ENCODE data around the gene TMEM174.

Gene TMEM174

DNA sequence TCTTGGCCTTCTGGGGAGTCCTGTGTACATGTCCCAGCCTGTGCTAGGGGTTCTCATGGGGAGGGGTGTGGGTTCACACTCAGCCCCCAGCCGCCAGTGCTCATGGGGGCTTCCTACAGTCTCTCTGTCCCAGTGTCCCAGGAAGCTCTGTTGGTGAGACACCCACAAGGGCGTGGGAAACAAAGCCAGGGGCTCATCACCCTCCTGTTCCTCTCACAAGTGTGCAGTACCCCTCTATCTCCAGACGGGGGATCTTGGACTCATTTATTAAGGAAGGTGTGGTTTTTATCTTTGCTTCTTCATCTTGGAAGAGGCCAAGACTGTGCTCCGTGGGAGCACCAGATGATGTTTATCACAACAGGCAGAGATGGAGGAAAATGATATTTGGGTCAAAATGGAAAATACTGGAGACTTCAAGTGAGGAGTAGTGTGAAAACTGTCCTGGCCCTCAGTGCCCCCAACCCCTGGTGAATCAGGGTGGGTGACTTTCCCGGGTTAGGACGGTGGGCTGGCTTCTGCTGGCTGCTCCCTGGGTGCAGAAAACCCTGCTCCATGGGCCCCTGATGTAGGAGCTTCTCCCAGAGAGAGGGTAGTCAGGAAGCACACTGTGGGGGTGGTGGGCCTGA, 37.5 kb upstream of the TMEM174 start:
- peak; percentile 39; the same call in 1 of the 2 replicates for TF ChIP-seq RAD21 (IDR thresholded peaks at IDR 0.05; ENCODE audit: low read depth)
- TF ChIP-seq, protein P1, sequence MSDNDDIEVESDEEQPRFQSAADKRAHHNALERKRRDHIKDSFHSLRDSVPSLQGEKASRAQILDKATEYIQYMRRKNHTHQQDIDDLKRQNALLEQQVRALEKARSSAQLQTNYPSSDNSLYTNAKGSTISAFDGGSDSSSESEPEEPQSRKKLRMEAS (IDR thresholded peaks at IDR 0.05): no peak

DNA sequence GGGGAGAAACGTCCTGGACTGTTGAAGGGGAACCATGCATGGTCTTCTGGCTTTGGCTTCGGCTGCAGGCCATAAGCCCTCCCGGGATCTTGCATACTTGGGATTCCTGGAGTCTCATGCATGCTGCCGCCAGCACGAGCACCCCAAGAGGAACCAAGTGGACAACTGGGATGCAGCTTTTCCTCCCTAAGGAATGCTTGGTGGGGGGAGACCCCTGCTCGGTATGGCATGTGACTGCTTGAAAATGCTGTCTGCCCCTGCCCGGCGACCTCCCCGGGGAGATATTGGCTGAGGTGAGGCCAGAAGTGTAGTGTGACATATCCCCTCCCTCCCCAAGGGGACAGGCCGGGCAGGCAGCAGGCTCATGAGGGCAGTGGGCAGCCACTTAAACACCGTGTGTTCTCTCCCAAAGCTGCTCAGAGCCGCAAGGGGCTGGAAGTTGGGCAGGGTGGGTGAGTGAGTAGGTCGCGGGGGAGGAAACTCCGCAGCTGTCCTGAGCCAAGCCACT, 36.9 kb upstream of the TMEM174 start:
- TF ChIP-seq TEAD4 (IDR thresholded peaks at IDR 0.05) (no peak), FOXM1 (IDR thresholded peaks at IDR 0.05; ENCODE audit: borderline replicate concordance, low read depth) (no peak), ZBTB7A (IDR thresholded peaks at IDR 0.05; ENCODE audit: low read depth) (no peak), YY1 (IDR thresholded peaks at IDR 0.05; ENCODE audit: low read depth) (no peak)
- TF ChIP-seq, protein P2, sequence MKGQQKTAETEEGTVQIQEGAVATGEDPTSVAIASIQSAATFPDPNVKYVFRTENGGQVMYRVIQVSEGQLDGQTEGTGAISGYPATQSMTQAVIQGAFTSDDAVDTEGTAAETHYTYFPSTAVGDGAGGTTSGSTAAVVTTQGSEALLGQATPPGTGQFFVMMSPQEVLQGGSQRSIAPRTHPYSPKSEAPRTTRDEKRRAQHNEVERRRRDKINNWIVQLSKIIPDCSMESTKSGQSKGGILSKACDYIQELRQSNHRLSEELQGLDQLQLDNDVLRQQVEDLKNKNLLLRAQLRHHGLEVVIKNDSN (IDR thresholded peaks at IDR 0.05): no peak
- TF ChIP-seq, protein P1 (IDR thresholded peaks at IDR 0.05): no peak

DNA sequence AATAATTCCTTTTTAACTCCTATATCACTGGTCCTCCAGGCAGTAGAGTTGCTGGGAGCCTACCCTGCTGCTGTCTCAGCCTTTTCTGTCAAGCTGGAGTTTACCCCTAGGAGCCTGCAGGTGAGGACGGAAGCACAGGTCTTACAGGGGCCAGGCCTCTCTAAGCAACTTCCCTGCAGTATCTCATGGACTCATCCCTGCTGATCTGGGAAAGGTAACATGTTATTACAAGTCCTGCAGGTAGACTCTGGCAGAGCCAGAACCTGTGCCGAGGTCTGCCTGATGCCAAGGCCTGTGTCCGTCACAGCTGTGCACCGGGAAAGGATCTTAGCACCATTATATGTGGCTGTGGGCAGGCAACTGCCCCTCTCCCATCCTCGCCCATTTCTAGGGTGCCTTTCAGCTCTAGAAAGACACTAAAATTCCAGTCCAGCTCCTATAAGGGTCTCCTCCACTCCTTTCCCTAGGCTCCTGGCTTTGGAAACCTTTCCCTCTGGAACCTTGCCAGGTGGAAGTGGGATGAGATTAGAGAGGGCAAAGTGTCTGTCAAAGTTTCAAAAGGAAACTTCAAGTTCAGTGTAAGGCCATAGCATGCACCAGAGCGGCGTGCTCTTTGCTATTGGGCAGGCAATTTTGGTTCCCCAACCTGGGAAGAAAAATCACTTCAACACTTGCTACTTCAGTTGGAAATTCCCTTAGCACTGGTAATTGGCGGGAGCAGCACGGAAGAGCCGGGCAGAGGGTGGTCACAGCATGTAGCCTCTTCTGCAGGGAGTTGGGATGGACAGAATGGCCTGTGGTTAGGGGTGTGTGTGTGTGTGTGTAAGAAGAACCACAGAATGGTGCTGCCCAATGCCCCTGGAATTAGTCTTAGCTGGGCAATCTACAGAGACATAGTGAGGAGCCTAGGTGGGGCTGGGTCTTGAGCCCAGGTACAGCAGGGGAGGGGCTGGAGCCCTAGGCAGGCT, 35.1 kb upstream of the TMEM174 start:
- TF ChIP-seq TEAD4 (IDR thresholded peaks at IDR 0.05) (no peak), EP300 (IDR thresholded peaks at IDR 0.05; ENCODE audit: borderline replicate concordance) (no peak), CEBPB (IDR thresholded peaks at IDR 0.05) (no peak), CREB1 (IDR thresholded peaks at IDR 0.05; ENCODE audit: low read depth) (no peak), TCF12 (IDR thresholded peaks at IDR 0.05; ENCODE audit: low read depth) (no peak), TAF1 (IDR thresholded peaks at IDR 0.05; ENCODE audit: low read depth) (no peak), ZBTB7A (IDR thresholded peaks at IDR 0.05; ENCODE audit: low read depth) (no peak)

DNA sequence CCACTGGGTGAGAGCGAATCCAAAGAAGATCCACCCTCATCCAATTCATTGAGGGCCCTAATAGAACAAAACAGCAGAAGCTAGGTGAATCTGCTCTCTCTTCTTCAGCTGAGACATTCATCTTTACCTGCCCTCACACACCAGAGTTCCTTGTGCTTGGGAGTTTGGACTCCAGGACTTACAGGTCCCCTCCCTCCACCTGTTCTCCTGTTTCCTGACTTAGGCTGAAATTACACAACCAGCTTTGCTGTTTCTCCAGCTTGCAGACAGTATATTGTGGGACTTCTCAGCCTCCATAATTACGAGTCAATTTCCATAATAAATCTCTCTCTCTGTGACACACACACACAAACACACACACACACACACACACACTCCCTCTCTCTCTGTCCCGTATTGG, 33.5 kb upstream of the TMEM174 start:
- TF ChIP-seq TCF12 (IDR thresholded peaks at IDR 0.05; ENCODE audit: low read depth) (no peak), FOXM1 (IDR thresholded peaks at IDR 0.05; ENCODE audit: borderline replicate concordance, low read depth) (no peak), CREB1 (IDR thresholded peaks at IDR 0.05; ENCODE audit: low read depth) (no peak)

DNA sequence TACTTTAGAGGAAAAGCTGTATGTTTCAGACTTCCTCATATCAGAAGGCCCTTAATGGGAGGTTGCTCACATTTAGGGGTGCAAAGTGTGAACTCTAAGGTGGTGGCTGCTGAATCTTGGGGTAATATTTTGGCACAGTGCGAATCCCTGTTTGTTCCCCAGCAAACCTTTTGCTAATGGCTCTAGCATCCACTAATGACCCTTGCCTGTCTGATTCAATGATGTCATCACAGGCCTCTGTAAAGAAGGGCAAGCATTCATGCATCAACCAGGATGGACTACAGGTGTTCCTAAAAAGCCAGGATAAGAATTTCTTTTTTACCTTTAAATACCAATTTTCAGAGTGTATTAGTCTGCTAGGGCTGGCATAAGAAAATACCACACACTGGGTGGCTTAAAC, 32.2 kb upstream of the TMEM174 start:
- TF ChIP-seq ZBTB7A (IDR thresholded peaks at IDR 0.05; ENCODE audit: low read depth): no peak
- no peak for TF ChIP-seq NFIC (IDR thresholded peaks at IDR 0.05)
- TF ChIP-seq TCF12 (IDR thresholded peaks at IDR 0.05; ENCODE audit: low read depth): no peak
- TF ChIP-seq EGR1 (IDR thresholded peaks at IDR 0.05): no peak
- TF ChIP-seq CEBPB (IDR thresholded peaks at IDR 0.05): no peak
- TF ChIP-seq, protein P2 (IDR thresholded peaks at IDR 0.05): no peak
- TF ChIP-seq, protein P3, sequence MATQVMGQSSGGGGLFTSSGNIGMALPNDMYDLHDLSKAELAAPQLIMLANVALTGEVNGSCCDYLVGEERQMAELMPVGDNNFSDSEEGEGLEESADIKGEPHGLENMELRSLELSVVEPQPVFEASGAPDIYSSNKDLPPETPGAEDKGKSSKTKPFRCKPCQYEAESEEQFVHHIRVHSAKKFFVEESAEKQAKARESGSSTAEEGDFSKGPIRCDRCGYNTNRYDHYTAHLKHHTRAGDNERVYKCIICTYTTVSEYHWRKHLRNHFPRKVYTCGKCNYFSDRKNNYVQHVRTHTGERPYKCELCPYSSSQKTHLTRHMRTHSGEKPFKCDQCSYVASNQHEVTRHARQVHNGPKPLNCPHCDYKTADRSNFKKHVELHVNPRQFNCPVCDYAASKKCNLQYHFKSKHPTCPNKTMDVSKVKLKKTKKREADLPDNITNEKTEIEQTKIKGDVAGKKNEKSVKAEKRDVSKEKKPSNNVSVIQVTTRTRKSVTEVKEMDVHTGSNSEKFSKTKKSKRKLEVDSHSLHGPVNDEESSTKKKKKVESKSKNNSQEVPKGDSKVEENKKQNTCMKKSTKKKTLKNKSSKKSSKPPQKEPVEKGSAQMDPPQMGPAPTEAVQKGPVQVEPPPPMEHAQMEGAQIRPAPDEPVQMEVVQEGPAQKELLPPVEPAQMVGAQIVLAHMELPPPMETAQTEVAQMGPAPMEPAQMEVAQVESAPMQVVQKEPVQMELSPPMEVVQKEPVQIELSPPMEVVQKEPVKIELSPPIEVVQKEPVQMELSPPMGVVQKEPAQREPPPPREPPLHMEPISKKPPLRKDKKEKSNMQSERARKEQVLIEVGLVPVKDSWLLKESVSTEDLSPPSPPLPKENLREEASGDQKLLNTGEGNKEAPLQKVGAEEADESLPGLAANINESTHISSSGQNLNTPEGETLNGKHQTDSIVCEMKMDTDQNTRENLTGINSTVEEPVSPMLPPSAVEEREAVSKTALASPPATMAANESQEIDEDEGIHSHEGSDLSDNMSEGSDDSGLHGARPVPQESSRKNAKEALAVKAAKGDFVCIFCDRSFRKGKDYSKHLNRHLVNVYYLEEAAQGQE (IDR thresholded peaks at IDR 0.05; ENCODE audit: low read depth): no peak
- no peak for TF ChIP-seq EP300 (IDR thresholded peaks at IDR 0.05; ENCODE audit: borderline replicate concordance)

DNA sequence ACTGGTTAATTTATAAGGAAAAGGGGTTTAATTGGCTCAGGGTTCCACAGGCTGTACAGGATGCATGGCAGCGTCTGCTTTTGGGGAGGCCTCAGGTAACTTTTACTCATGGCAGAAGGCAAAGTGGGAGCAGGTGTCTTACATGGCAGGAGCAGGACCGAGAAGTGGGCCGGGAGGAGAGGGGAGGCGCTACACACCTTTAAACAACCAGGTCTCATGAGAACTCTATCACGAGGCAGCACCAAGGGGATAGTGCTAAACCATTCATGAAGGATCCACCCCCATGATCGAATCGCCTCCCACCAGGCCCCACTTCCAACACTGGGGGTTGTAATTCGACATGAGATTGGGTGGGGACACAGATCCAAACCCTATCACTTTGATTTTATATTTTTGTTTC, 31.0 kb upstream of the TMEM174 start:
- TF ChIP-seq CREB1 (IDR thresholded peaks at IDR 0.05; ENCODE audit: low read depth) (no peak), TEAD4 (IDR thresholded peaks at IDR 0.05) (no peak), ZBTB7A (IDR thresholded peaks at IDR 0.05; ENCODE audit: low read depth) (no peak), EP300 (IDR thresholded peaks at IDR 0.05; ENCODE audit: borderline replicate concordance) (no peak)
- TF ChIP-seq, protein P2 (IDR thresholded peaks at IDR 0.05): no peak

DNA sequence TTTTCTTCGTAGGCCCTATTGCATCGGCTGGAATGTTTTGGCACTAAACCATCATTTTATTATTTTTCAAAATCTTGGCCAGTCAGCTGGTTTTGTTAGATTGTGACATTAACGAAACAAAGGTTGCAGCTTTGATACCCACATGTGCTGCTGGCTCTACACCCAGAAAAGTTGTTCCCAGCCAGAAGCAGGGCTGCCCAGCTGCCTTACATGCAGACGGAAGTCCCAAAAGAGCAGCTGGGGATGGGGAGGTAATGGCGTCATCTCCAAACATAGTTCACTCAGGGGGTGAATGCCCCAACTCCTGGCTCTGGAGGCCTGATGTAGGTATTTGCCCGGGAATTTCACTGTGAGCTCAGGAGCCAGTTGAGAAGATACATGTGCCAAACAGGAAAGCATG, 29.3 kb upstream of the TMEM174 start:
- TF ChIP-seq RAD21 (IDR thresholded peaks at IDR 0.05; ENCODE audit: low read depth): no peak
- TF ChIP-seq CREB1 (IDR thresholded peaks at IDR 0.05; ENCODE audit: low read depth): no peak
- TF ChIP-seq EP300 (IDR thresholded peaks at IDR 0.05; ENCODE audit: borderline replicate concordance): no peak
- TF ChIP-seq CEBPB (IDR thresholded peaks at IDR 0.05): no peak
- TF ChIP-seq, protein P2 (IDR thresholded peaks at IDR 0.05): no peak

Data from Ishikawa (cell line).